ENCODE measurements around the gene CD244.

The CD244 gene

DNA sequence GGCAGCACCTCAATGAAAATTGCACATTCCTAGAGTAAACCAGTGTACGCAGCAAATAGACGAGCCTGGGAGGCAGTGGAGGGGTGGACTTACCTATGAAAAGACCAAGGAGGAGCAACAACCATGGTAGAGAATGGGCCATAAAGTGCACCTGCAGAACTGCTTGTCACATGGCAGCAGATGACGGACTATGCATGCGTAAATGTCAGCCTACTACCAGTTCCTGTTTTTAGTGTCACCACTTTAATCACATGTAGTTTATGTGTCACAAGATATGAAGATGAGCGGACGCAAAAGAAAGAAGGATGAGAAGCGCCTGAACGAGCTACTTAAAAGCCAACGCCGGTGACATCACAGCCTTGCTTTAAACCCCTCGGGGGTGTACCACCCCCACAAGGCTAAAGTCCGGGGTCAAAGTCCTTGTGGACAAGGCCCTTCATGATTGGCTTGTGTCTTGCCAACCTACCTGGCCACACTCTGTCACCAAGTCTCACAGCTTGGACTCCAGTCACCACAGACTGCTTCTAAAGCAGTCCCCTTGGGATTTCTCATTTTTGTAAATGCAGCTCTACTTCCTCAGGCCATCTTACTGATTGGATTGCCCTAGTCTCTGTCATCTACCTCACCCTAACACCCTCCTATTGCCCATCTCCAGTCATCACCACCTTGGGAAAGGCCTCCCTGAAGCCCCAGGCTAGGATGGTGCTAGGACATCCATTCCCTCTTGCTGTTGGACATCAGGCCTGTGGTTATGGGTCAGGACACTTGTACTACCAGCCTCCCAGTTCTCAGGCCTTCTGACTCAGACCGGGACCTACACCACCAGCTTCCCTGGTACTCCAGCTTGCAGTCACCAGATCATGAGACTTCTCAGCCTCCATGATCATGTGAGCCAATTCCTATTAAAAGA is 72.7 kb downstream of the CD244 start:
- no peak for TF ChIP-seq CEBPB (IDR thresholded peaks at IDR 0.05)
- no peak for TF ChIP-seq FOXM1 (IDR thresholded peaks at IDR 0.05; ENCODE audit: borderline replicate concordance, low read depth)
- TF ChIP-seq, protein P1, sequence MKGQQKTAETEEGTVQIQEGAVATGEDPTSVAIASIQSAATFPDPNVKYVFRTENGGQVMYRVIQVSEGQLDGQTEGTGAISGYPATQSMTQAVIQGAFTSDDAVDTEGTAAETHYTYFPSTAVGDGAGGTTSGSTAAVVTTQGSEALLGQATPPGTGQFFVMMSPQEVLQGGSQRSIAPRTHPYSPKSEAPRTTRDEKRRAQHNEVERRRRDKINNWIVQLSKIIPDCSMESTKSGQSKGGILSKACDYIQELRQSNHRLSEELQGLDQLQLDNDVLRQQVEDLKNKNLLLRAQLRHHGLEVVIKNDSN (IDR thresholded peaks at IDR 0.05), result no peak
- TF ChIP-seq TCF12 (IDR thresholded peaks at IDR 0.05; ENCODE audit: low read depth), result no peak
- TF ChIP-seq RAD21 (IDR thresholded peaks at IDR 0.05; ENCODE audit: low read depth), result no peak
- TF ChIP-seq YY1 (IDR thresholded peaks at IDR 0.05; ENCODE audit: low read depth), result no peak
- no peak for TF ChIP-seq TEAD4 (IDR thresholded peaks at IDR 0.05)
- no peak for TF ChIP-seq EGR1 (IDR thresholded peaks at IDR 0.05)
- TF ChIP-seq NFIC (IDR thresholded peaks at IDR 0.05), result no peak
- TF ChIP-seq, protein P2, sequence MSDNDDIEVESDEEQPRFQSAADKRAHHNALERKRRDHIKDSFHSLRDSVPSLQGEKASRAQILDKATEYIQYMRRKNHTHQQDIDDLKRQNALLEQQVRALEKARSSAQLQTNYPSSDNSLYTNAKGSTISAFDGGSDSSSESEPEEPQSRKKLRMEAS (IDR thresholded peaks at IDR 0.05), result no peak

DNA sequence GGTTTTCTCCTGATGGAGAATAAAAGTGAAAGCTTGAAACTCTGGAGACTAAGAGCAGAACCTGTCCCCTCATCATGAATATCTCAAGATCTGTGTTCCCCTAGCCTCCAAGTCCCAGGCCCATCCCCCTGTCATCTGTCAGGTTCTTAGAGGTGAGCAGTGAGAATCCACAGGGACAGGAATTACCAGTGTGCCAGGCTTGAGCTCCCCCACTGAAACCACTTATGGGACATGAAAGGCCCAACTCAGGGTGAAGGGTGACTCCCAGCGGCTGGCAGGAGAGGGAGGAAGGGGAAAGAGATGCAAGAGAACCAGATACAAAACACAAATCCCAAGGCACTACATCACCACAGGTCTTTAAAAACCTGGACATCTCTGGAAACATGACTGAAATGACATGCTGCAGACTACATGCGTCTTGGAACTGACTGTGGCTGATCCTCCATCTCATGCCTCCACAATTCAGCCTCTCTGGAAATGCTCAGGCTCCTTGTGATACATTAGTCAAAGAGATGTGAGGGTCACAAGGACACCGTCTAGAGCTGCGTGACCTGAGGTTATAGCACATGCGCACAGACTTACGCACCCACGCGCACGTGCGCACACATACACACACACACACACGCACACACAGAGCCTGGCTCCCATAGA is 73.5 kb downstream of the CD244 start:
- TF ChIP-seq CEBPB (IDR thresholded peaks at IDR 0.05) (no peak), EGR1 (IDR thresholded peaks at IDR 0.05) (no peak), NFIC (IDR thresholded peaks at IDR 0.05) (no peak), EP300 (IDR thresholded peaks at IDR 0.05; ENCODE audit: borderline replicate concordance) (no peak), YY1 (IDR thresholded peaks at IDR 0.05; ENCODE audit: low read depth) (no peak), ZBTB7A (IDR thresholded peaks at IDR 0.05; ENCODE audit: low read depth) (no peak), FOXM1 (IDR thresholded peaks at IDR 0.05; ENCODE audit: borderline replicate concordance, low read depth) (no peak), RAD21 (IDR thresholded peaks at IDR 0.05; ENCODE audit: low read depth) (no peak), CREB1 (IDR thresholded peaks at IDR 0.05; ENCODE audit: low read depth) (no peak), TCF12 (IDR thresholded peaks at IDR 0.05; ENCODE audit: low read depth) (no peak)
- TF ChIP-seq, protein P2 (IDR thresholded peaks at IDR 0.05), result no peak
- TF ChIP-seq, protein P3, sequence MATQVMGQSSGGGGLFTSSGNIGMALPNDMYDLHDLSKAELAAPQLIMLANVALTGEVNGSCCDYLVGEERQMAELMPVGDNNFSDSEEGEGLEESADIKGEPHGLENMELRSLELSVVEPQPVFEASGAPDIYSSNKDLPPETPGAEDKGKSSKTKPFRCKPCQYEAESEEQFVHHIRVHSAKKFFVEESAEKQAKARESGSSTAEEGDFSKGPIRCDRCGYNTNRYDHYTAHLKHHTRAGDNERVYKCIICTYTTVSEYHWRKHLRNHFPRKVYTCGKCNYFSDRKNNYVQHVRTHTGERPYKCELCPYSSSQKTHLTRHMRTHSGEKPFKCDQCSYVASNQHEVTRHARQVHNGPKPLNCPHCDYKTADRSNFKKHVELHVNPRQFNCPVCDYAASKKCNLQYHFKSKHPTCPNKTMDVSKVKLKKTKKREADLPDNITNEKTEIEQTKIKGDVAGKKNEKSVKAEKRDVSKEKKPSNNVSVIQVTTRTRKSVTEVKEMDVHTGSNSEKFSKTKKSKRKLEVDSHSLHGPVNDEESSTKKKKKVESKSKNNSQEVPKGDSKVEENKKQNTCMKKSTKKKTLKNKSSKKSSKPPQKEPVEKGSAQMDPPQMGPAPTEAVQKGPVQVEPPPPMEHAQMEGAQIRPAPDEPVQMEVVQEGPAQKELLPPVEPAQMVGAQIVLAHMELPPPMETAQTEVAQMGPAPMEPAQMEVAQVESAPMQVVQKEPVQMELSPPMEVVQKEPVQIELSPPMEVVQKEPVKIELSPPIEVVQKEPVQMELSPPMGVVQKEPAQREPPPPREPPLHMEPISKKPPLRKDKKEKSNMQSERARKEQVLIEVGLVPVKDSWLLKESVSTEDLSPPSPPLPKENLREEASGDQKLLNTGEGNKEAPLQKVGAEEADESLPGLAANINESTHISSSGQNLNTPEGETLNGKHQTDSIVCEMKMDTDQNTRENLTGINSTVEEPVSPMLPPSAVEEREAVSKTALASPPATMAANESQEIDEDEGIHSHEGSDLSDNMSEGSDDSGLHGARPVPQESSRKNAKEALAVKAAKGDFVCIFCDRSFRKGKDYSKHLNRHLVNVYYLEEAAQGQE (IDR thresholded peaks at IDR 0.05; ENCODE audit: low read depth), result no peak

DNA sequence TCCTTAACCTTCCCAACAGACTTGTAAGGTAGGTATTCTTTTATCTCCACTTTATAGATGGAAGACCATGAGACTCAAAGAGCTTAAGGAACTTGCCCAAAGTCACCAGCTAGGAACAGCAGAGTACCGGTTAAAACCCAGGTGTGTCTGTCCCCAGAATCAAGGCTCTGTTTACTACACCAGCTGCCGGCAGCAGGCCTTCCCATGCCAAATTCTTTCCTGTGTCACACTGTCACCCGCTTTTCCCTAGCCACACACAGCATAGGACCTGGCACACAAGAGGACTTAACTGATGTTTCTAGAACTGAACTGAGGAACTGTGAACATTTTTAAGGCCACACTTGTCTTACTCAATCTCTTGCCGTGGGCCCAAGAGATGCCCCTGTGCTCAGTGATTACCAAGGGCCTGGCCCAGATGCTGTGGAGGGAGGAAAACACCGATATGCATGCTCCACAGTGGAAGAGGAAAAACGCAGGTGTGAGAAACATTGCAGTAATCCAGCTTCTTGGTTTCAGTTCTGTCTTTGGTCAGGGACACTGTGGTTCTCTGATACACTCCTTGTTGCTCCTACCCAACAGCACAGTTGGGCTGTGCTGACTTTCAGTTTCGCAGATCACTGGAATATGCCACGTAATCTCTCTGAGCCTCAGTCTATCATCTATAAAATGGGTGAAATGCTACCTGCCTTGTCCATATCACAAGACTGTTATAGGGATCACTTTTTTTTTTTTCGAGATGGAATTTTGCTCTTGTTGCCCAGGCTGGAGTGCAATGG is 80.6 kb downstream of the CD244 start:
- TF ChIP-seq EGR1 (IDR thresholded peaks at IDR 0.05) (no peak), TEAD4 (IDR thresholded peaks at IDR 0.05) (no peak), TAF1 (IDR thresholded peaks at IDR 0.05; ENCODE audit: low read depth) (no peak), TCF12 (IDR thresholded peaks at IDR 0.05; ENCODE audit: low read depth) (no peak)

DNA sequence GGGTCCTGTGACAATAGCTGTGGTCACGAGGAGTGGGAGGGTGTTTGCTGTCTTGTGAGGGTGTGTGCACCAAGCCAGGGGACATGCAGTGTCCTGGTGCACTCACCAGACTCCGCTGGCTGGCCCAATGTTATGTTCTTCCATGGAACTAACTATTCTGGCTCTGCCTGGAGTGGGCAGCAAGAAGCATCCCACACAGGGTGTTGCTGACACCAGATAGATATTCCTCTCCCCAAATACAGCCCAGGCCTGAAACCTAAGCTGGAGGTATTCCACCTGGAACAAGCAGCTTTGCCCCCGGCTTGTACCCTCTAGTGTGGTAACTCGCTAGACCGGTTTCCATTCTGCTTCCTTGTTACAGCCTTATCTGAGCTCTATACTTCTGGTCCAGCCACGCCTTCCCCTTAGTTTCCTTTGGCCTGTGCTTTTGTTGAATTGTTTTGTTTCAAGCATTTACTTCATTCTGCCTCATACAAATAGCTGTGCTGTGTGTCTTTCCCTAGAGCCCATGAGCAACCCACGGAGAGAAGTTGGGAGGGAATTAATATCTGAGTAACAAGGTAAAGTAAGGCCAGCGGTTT is 81.4 kb downstream of the CD244 start:
- TF ChIP-seq ZBTB7A (IDR thresholded peaks at IDR 0.05; ENCODE audit: low read depth) (no peak), CEBPB (IDR thresholded peaks at IDR 0.05) (no peak), CREB1 (IDR thresholded peaks at IDR 0.05; ENCODE audit: low read depth) (no peak), TEAD4 (IDR thresholded peaks at IDR 0.05) (no peak), EGR1 (IDR thresholded peaks at IDR 0.05) (no peak), NFIC (IDR thresholded peaks at IDR 0.05) (no peak), FOXM1 (IDR thresholded peaks at IDR 0.05; ENCODE audit: borderline replicate concordance, low read depth) (no peak), TCF12 (IDR thresholded peaks at IDR 0.05; ENCODE audit: low read depth) (no peak), RAD21 (IDR thresholded peaks at IDR 0.05; ENCODE audit: low read depth) (no peak), EP300 (IDR thresholded peaks at IDR 0.05; ENCODE audit: borderline replicate concordance) (no peak), TAF1 (IDR thresholded peaks at IDR 0.05; ENCODE audit: low read depth) (no peak), YY1 (IDR thresholded peaks at IDR 0.05; ENCODE audit: low read depth) (no peak)
- TF ChIP-seq, protein P1 (IDR thresholded peaks at IDR 0.05), result no peak
- TF ChIP-seq, protein P3 (IDR thresholded peaks at IDR 0.05; ENCODE audit: low read depth), result no peak
- TF ChIP-seq, protein P2 (IDR thresholded peaks at IDR 0.05), result no peak
